NCI-H2029 treated with DMSO at 0.1 percent for 48 hours (cell line): ENCODE results near the gene PWP2.
"Not testable (repeated sequence)": the region's sequence is repeated elsewhere in the genome, so short reads cannot be mapped to it uniquely, and the experiment has no call there.

ENCODE experiments used
- DNase-seq: peaks from one replicate; lab custom pipeline; 2025; lab: John Stamatoyannopoulos, UW

Gene PWP2

GRCh38 chr21:44083631-44084291, 23.4 kb upstream of the PWP2 start:
- DNase-seq: no peak

- DNase-seq: no peak
Measured at GRCh38 chr21:44084496-44085241, 22.5 kb upstream of the PWP2 start.

- no peak for DNase-seq
Measured at GRCh38 chr21:44085491-44086321, 21.5 kb upstream of the PWP2 start.

GRCh38 chr21:44086636-44087425, 20.4 kb upstream of the PWP2 start:
- DNase-seq: no peak

- DNase-seq: no peak
Measured at GRCh38 chr21:44087426-44088400, 19.5 kb upstream of the PWP2 start.

- DNase-seq: no peak
Measured at GRCh38 chr21:44088401-44088780, 18.8 kb upstream of the PWP2 start.

GRCh38 chr21:44089001-44089911, 17.9 kb upstream of the PWP2 start:
- DNase-seq: no peak

GRCh38 chr21:44090325-44090724, 16.9 kb upstream of the PWP2 start:
- DNase-seq: no peak

GRCh38 chr21:44092211-44092610, 15.0 kb upstream of the PWP2 start:
- DNase-seq: no peak

- no peak for DNase-seq
Measured at GRCh38 chr21:44093761-44094160, 13.4 kb upstream of the PWP2 start.

GRCh38 chr21:44094832-44095231, 12.4 kb upstream of the PWP2 start:
- no peak for DNase-seq

GRCh38 chr21:44098507-44098906, 8.7 kb upstream of the PWP2 start:
- DNase-seq: not testable (repeated sequence)

- DNase-seq: not testable (repeated sequence)
Measured at GRCh38 chr21:44098964-44099363, 8.2 kb upstream of the PWP2 start.

GRCh38 chr21:44107589-44107988, 390 bp downstream of the PWP2 start:
- not testable (repeated sequence) for DNase-seq

- not testable (repeated sequence) for DNase-seq
Measured at GRCh38 chr21:44113702-44114371, 6.6 kb downstream of the PWP2 start.

- not testable (repeated sequence) for DNase-seq
Measured at GRCh38 chr21:44122131-44122530, 14.9 kb downstream of the PWP2 start.

- not testable (repeated sequence) for DNase-seq
Measured at GRCh38 chr21:44127827-44128226, 20.6 kb downstream of the PWP2 start.

GRCh38 chr21:44133715-44134057, 26.5 kb downstream of the PWP2 start:
- not testable (repeated sequence) for DNase-seq

- not testable (repeated sequence) for DNase-seq
Measured at GRCh38 chr21:44134732-44135131, 27.5 kb downstream of the PWP2 start.
